C4-2B (cell line): ENCODE data around the gene SEMG2.
A peak's percentile ranks its signal among the peaks of the same experiment; 100 is the strongest.

Experiments used
- H3K27ac ChIP-seq: fragments of 450-650 bp; 2 replicates; pipeline ENCODE4 v1.5.1; 2017
- ZFX ChIP-seq: fragments of 450-650 bp; IDR thresholded peaks from 2 replicates; pipeline ENCODE4 v1.6.1; 2017
- TF ChIP-seq, protein P1 (sequence below): fragments of 450-650 bp; conservative IDR thresholded peaks from 2 replicates; pipeline ENCODE4 v1.5.1; 2017; ENCODE audit warnings: mild to moderate bottlenecking

Gene SEMG2

GRCh38 chr20:45209924-45210323 is 11.2 kb upstream of the SEMG2 start:
- no peak overlapping the region for H3K27ac ChIP-seq
- TF ChIP-seq, protein P1, sequence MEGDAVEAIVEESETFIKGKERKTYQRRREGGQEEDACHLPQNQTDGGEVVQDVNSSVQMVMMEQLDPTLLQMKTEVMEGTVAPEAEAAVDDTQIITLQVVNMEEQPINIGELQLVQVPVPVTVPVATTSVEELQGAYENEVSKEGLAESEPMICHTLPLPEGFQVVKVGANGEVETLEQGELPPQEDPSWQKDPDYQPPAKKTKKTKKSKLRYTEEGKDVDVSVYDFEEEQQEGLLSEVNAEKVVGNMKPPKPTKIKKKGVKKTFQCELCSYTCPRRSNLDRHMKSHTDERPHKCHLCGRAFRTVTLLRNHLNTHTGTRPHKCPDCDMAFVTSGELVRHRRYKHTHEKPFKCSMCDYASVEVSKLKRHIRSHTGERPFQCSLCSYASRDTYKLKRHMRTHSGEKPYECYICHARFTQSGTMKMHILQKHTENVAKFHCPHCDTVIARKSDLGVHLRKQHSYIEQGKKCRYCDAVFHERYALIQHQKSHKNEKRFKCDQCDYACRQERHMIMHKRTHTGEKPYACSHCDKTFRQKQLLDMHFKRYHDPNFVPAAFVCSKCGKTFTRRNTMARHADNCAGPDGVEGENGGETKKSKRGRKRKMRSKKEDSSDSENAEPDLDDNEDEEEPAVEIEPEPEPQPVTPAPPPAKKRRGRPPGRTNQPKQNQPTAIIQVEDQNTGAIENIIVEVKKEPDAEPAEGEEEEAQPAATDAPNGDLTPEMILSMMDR: no peak
- TF ChIP-seq ZFX: no peak

- no peak overlapping the region for H3K27ac ChIP-seq
- TF ChIP-seq, protein P1: no peak
- no peak for TF ChIP-seq ZFX
Measured at GRCh38 chr20:45211569-45212474, 9.4 kb upstream of the SEMG2 start.

- no peak overlapping the region for H3K27ac ChIP-seq
- TF ChIP-seq ZFX: no peak
- TF ChIP-seq, protein P1: no peak
Measured at GRCh38 chr20:45212836-45213235, 8.3 kb upstream of the SEMG2 start.

DNA sequence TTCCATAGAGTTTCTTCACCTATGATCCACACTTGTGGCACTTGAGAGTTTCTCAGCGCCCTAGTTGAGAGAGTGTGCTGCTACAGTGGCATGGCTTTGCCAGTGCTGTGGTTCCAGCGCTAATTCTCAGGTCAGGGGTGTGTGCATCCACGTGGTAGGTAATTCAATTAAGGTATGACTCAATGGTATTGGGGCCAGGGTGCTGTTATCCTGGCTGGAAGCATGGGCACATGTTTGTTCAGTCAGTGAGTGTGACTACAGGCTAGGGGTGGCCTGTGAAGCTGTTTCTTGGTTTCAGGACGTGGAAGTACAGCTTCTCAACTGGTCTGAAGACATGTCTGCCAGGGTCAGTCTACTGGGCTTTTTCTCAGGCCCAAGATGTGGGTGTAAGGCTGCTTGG is 3.0 kb upstream of the SEMG2 start:
- TF ChIP-seq ZFX: no peak
- TF ChIP-seq, protein P1: no peak
- H3K27ac ChIP-seq: peak overlapping the region; percentile 92

DNA sequence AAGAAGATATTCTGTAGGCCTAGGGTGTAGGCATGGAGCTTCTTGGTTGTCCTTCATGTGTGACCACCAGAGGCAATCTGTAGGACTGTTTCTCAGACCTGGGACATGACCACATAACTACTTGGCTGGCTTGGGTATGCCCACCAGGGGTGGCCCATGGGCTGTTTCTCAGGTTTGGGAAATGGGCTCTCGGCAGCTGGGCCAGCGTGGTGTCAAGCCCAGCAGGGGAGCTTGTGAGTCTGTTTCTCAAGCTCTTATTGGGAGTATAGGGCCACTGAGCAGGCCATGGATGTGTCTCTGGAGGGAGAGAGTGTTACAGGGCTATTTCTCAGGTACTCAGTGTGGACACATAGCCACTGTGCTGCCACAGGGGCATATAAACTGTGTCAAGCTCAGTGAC is 2.5 kb upstream of the SEMG2 start:
- no peak for TF ChIP-seq ZFX
- TF ChIP-seq, protein P1: no peak; the same call in 1 of the 2 replicates

DNA sequence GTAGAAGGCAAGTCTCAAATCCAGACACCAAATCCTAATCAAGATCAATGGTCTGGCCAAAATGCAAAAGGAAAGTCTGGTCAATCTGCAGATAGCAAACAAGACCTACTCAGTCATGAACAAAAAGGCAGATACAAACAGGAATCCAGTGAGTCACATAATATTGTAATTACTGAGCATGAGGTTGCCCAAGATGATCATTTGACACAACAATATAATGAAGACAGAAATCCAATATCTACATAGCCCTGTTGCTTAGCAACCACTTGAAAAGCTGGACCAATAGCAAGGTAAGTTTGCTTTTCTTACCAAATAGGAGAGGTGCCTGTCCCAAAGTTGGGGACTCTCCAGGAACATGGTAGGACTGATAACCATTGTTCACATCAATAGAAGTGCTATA is 2.0 kb downstream of the SEMG2 start:
- TF ChIP-seq, protein P1: no peak
- TF ChIP-seq ZFX: no peak
- no peak overlapping the region for H3K27ac ChIP-seq

More for the DNA sequence above, 2.5 kb upstream of the SEMG2 start:
- H3K27ac ChIP-seq: peak overlapping the region; percentile 92

GRCh38 chr20:45226287-45226686 is 5.1 kb downstream of the SEMG2 start:
- H3K27ac ChIP-seq: no peak overlapping the region
- TF ChIP-seq ZFX: no peak
- TF ChIP-seq, protein P1: no peak
